HL-60 (cell line): ENCODE data around the gene RPL12.

ENCODE experiments used
- DNase-seq, 2 experiments: peaks; one replicate each; pipeline ENCODE4 v3.0.0-alpha.2; 2010 to 2020; ENCODE audit warnings: low read depth in 1 of 2, low spot score in 1 of 2
- H3K27ac ChIP-seq: fragments of 250-450 bp; sonication (Bioruptor Pico); replicated peaks from 2 replicates; pipeline ENCODE4 v1.5.1; 2020; ENCODE audit warnings: mild to moderate bottlenecking, moderate library complexity
- H3K27me3 ChIP-seq: fragments of 250-450 bp; sonication (Bioruptor Pico); 2 replicates; pipeline ENCODE4 v1.5.1; 2021; ENCODE audit warnings: mild to moderate bottlenecking, moderate library complexity; ENCODE audit not compliant: insufficient read depth, poor library complexity, severe bottlenecking
- H3K4me3 ChIP-seq: replicated peaks from 2 replicates; pipeline ENCODE4 v1.5.1; 2011; ENCODE audit warnings: mild to moderate bottlenecking, control low read depth, low read length; ENCODE audit not compliant: insufficient read depth
- GABPA ChIP-seq: IDR thresholded peaks from 2 replicates; pipeline ENCODE4 v1.6.1; 2012; ENCODE audit warnings: low read depth
- POLR2AphosphoS5 ChIP-seq: IDR thresholded peaks from 2 replicates; pipeline ENCODE4 v1.6.1; 2012; ENCODE audit warnings: low read depth
- SPI1 ChIP-seq: IDR thresholded peaks from 2 replicates; pipeline ENCODE4 v1.6.1; 2012; ENCODE audit warnings: low read depth, mild to moderate bottlenecking, borderline replicate concordance
- TF ChIP-seq, protein P1 (sequence below): IDR thresholded peaks from one replicate; pipeline ENCODE4 v1.5.1; 2011; ENCODE audit warnings: low read length, control low read depth, inconsistent platforms; ENCODE audit not compliant: insufficient read depth
- TF ChIP-seq, protein P2 (sequence below): IDR thresholded peaks from 2 replicates; pipeline ENCODE4 v1.6.1; 2012; ENCODE audit warnings: low read depth; ENCODE audit not compliant: insufficient replicate concordance

Gene RPL12

DNA sequence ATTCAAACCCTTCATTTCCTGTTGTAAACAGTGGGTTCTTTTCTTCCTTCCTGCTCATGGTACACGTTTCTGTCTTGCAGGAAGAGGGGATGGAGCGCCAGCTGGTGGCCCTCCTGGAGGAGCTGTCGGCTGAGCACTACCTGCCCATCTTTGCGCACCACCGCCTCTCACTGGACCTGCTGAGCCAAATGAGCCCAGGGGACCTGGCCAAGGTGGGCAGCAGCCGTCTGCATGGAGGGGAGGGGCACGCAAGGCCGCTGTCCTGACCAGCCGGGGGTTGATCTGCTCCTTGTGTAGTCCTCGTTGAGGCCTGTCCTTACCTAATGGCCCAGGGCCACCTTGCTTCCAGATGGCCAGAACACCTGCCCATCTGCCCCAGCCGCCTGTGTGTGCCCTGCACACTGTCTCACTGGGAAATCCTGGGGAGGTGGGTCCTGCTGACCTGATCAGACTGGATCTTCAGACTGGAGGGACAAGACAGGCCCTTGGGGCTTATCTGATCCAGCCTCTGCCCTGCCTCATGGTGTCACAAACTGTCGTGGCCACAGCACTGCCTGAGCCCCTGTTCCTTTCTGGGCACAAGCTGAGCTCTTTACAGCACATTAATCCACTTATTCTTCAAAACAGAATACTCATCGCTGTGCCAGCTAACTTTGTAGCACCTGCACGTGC, 44.8 kb upstream of the RPL12 start:
- H3K27ac ChIP-seq = no peak overlapping the region
- TF ChIP-seq, protein P1, sequence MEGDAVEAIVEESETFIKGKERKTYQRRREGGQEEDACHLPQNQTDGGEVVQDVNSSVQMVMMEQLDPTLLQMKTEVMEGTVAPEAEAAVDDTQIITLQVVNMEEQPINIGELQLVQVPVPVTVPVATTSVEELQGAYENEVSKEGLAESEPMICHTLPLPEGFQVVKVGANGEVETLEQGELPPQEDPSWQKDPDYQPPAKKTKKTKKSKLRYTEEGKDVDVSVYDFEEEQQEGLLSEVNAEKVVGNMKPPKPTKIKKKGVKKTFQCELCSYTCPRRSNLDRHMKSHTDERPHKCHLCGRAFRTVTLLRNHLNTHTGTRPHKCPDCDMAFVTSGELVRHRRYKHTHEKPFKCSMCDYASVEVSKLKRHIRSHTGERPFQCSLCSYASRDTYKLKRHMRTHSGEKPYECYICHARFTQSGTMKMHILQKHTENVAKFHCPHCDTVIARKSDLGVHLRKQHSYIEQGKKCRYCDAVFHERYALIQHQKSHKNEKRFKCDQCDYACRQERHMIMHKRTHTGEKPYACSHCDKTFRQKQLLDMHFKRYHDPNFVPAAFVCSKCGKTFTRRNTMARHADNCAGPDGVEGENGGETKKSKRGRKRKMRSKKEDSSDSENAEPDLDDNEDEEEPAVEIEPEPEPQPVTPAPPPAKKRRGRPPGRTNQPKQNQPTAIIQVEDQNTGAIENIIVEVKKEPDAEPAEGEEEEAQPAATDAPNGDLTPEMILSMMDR = no peak
- TF ChIP-seq, protein P2, sequence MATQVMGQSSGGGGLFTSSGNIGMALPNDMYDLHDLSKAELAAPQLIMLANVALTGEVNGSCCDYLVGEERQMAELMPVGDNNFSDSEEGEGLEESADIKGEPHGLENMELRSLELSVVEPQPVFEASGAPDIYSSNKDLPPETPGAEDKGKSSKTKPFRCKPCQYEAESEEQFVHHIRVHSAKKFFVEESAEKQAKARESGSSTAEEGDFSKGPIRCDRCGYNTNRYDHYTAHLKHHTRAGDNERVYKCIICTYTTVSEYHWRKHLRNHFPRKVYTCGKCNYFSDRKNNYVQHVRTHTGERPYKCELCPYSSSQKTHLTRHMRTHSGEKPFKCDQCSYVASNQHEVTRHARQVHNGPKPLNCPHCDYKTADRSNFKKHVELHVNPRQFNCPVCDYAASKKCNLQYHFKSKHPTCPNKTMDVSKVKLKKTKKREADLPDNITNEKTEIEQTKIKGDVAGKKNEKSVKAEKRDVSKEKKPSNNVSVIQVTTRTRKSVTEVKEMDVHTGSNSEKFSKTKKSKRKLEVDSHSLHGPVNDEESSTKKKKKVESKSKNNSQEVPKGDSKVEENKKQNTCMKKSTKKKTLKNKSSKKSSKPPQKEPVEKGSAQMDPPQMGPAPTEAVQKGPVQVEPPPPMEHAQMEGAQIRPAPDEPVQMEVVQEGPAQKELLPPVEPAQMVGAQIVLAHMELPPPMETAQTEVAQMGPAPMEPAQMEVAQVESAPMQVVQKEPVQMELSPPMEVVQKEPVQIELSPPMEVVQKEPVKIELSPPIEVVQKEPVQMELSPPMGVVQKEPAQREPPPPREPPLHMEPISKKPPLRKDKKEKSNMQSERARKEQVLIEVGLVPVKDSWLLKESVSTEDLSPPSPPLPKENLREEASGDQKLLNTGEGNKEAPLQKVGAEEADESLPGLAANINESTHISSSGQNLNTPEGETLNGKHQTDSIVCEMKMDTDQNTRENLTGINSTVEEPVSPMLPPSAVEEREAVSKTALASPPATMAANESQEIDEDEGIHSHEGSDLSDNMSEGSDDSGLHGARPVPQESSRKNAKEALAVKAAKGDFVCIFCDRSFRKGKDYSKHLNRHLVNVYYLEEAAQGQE = no peak
- no peak for TF ChIP-seq GABPA
- no peak for TF ChIP-seq POLR2AphosphoS5
- TF ChIP-seq SPI1 = no peak
- H3K27me3 ChIP-seq = no peaks in the 10 kb centered on the region
- no peak for DNase-seq
- no peak overlapping the region for H3K4me3 ChIP-seq

DNA sequence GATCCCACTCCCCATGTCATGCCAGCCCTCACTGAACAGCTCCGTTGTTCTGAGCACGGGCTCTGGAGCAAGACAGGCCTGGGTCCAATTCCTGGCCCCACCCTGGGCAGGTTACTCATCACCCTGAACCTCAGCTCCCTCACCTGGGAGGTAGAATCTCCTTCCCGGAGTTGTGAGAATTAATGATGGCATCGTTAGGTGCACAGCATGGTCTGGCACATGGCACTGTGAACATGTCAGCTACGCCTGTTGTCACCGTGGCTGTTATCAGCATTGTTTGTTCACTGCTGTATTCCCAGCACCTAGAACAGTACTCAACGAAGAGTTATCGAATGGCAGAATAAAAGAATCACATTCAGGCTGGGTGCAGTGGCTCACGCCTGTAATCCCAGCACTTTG, 43.1 kb upstream of the RPL12 start:
- no peak overlapping the region for H3K27ac ChIP-seq
- no peaks in the 10 kb centered on the region for H3K27me3 ChIP-seq
- DNase-seq = no peak

DNA sequence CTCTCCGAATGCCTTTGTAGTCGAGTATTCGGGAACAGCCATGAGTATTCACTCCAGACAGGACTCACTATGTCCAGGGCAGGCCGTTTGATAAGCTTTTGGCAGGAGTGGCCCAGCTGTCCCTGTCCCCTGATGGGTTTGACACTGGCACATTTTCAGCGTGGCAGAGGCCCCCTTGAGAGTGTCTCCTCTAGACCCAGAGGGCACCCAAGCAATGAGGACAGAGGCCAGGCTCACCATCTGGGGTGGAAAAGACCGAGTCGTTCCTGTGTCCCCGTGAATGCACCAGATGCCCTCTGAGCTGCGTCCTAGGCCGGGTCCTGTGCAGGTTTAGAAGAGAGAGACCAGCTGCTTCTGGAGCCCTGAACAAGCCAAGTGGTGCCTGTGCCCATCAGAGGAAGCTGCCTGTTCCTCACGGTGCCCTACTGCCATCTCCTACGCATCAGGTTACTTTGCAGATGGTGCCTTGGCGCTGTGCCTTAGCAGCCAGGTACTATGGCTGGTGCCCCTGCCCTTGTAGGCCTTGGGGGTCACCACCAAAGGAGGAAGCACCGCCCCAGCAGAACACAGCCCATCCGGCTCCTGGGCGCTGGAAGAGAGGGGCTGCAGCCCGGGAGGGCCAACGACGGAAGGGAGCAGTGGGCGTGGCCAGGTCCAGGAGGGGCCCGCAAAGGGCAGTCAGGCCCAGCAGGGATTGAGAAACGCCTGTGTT, 42.5 kb upstream of the RPL12 start:
- H3K27ac ChIP-seq = no peak overlapping the region
- TF ChIP-seq, protein P2 = no peak
- TF ChIP-seq POLR2AphosphoS5 (no peak), SPI1 (no peak), GABPA (no peak)
- TF ChIP-seq, protein P1 = no peak
- no peaks in the 10 kb centered on the region for H3K27me3 ChIP-seq
- no peak overlapping the region for H3K4me3 ChIP-seq
- no peak for DNase-seq

More for the DNA sequence above, 43.1 kb upstream of the RPL12 start:
- TF ChIP-seq, protein P2 = no peak
- H3K4me3 ChIP-seq = no peak overlapping the region
